ENCODE results near the gene RBM15B. TPM values are rescaled to one million over a fixed set of nuclear protein-coding genes. Genes with fewer than 3 reads are reported as not detected.

RBM15B gene
- total RNA-seq, 1 experiment from 2014 or later, result 30.9 TPM

GRCh38 chr3:51382076-51382745 lies 8.9 kb upstream of the RBM15B start:
- H3K27ac ChIP-seq (ENCODE audit: low read length), result no peak overlapping the region
- no peak overlapping the region for H3K4me3 ChIP-seq (ENCODE audit: low read depth in 2 of 2, low read length in 2 of 2)
- no peaks in the 10 kb centered on the region for H3K27me3 ChIP-seq (ENCODE audit: control insufficient read depth, insufficient read depth, low read length)
- no TSS peak for BruUV-seq (replicated peaks)
- intact Hi-C loops (cut with micrococcal nuclease; ENCODE audit: unreplicated experiment) (no loop called here), in situ Hi-C loops (cut with HindIII; ENCODE audit: low pct_unique_long_range_greater_than_20kb, low sequenced_read_pairs) (no loop called here)
- H3K9me3 ChIP-seq (ENCODE audit: control insufficient read depth, insufficient read depth, low read depth, low read length), result no peaks in the 10 kb centered on the region
- H3K36me3 ChIP-seq (ENCODE audit: control insufficient read depth, insufficient read depth, low read length), result no peaks in the 10 kb centered on the region; the same call in none of the 2 replicates
- ChIA-PET POLR2A (no interaction called here), CTCF (no interaction called here)
- DNase-seq (ENCODE audit: low read depth, low spot score) (no peak), ATAC-seq (no peak)
- H3K4me1 ChIP-seq (ENCODE audit: control insufficient read depth, insufficient read depth, low read length), result peaks cover 10% of the 10 kb centered on the region
- TF ChIP-seq SIN3A (IDR thresholded peaks at IDR 0.05; ENCODE audit: borderline replicate concordance, insufficient read depth, low read depth, low read length) (no peak), TCF7L2 (IDR thresholded peaks at IDR 0.05; ENCODE audit: low read depth, low read length) (no peak)

- Histone ChIP-seq H3K27me3 (ENCODE audit: control insufficient read depth, insufficient read depth, low read length) (no peaks in the 10 kb centered on the region), H3K36me3 (ENCODE audit: control insufficient read depth, insufficient read depth, low read length) (no peaks in the 10 kb centered on the region; the same call in none of the 2 replicates), H3K27ac (ENCODE audit: low read length) (no peak overlapping the region), H3K9me3 (ENCODE audit: control insufficient read depth, insufficient read depth, low read depth, low read length) (no peaks in the 10 kb centered on the region), H3K4me1 (ENCODE audit: control insufficient read depth, insufficient read depth, low read length) (peaks cover 14% of the 10 kb centered on the region), H3K4me3 (ENCODE audit: low read depth in 2 of 2, low read length in 2 of 2) (no peak overlapping the region)
- CTCF ChIA-PET, result no interaction called here
- POLR2A ChIA-PET, result no interaction called here
- ATAC-seq, result no peak
- BruUV-seq (replicated peaks), result no TSS peak
- intact Hi-C loops (cut with micrococcal nuclease; ENCODE audit: unreplicated experiment), result no loop called here
- in situ Hi-C loops (cut with HindIII; ENCODE audit: low pct_unique_long_range_greater_than_20kb, low sequenced_read_pairs), result no loop called here
- DNase-seq (ENCODE audit: low read depth, low spot score), result no peak
- TF ChIP-seq REST (IDR thresholded peaks at IDR 0.05; ENCODE audit: insufficient read depth in 1 of 2, low read depth in 2 of 2, low read length in 1 of 2), result no peak
- no peak for TF ChIP-seq TCF7L2 (IDR thresholded peaks at IDR 0.05; ENCODE audit: low read depth, low read length)
- no peak for TF ChIP-seq POLR2AphosphoS5 (IDR thresholded peaks at IDR 0.05; ENCODE audit: low read depth, low read length)
- no peak for TF ChIP-seq CTCF (IDR thresholded peaks at IDR 0.05)
- no peak for TF ChIP-seq SIN3A (IDR thresholded peaks at IDR 0.05; ENCODE audit: borderline replicate concordance, insufficient read depth, low read depth, low read length)
These were observed 8.0 kb upstream of the RBM15B start for GRCh38 chr3:51382947-51383578.

Data from Panc1 (cell line).